ENCODE results near the gene ADAT1. TPM values are rescaled to one million over a fixed set of nuclear protein-coding genes. Genes with fewer than 3 reads are reported as not detected.

ADAT1 gene
- total and polyA plus RNA-seq, 2 of the 13 experiments (the other 11 are each of a cell fraction or from before 2014, with no cell fraction given) = 18.4 to 40.8 TPM

DNA sequence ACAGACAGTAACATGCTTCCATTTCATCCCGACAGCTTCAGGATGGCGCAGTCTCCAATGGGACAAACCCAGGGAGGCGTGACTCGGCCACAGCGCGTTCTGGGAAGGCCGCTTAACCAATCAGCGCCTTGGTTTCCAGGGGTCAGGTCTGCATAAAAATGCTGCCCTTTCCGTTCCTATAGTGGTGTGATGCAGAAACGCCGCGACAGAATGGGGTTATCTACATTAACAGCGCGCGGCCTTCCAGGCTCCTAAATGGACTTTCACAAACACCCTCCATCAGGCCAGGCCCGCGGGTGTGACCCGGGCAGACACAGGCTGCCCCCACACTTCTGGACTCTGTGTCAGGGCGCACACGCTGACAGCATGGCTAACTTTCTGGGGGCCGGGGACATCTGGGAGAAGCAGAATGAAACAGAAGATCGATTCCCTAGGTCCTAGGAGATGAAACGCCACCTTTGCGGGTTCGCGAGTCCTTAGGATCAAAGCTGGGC lies 67.8 kb downstream of the ADAT1 start (continued):
- peak; percentile 72 for TF ChIP-seq NFYB (CRISPR knock-in tag; IDR thresholded peaks at IDR 0.05)
- TF ChIP-seq ZBTB1 (CRISPR knock-in tag; IDR thresholded peaks at IDR 0.05; ENCODE audit: borderline replicate concordance) = no peak
- no peak for TF ChIP-seq FIP1L1 (IDR thresholded peaks at IDR 0.05; ENCODE audit: borderline replicate concordance, insufficient read depth, low read depth, low read length)
- peak; percentile 51 for TF ChIP-seq PHF20 (CRISPR knock-in tag; IDR thresholded peaks at IDR 0.05)
- TF ChIP-seq ZNF550 (CRISPR knock-in tag; IDR thresholded peaks at IDR 0.05; ENCODE audit: borderline replicate concordance) = peak; percentile 75; the same call in 1 of the 2 replicates
- peak; percentile 17; the same call in 1 of the 2 replicates for TF ChIP-seq ZFY (CRISPR knock-in tag; IDR thresholded peaks at IDR 0.05)
- TF ChIP-seq ZMAT3 (CRISPR knock-in tag; conservative IDR thresholded peaks at IDR 0.05) = no peak
- TF ChIP-seq ETV5 (CRISPR knock-in tag; IDR thresholded peaks at IDR 0.05; ENCODE audit: borderline replicate concordance) = peak; percentile 18; the same call in 1 of the 2 replicates
- peak; percentile 82 for TF ChIP-seq CREB1 (IDR thresholded peaks at IDR 0.05)
- TF ChIP-seq CREB1 (CRISPR knock-in tag; IDR thresholded peaks at IDR 0.05) = peak; percentile 89
- TF ChIP-seq ZNF232 (CRISPR knock-in tag; IDR thresholded peaks at IDR 0.05; ENCODE audit: borderline replicate concordance) = no peak
- TF ChIP-seq ZNF280D (CRISPR knock-in tag; IDR thresholded peaks at IDR 0.05) = no peak; the same call in 1 of the 2 replicates
- TF ChIP-seq ZNF414 (CRISPR knock-in tag; IDR thresholded peaks at IDR 0.05) = no peak
- no peak; the same call in 1 of the 2 replicates for TF ChIP-seq TBX2 (CRISPR knock-in tag; IDR thresholded peaks at IDR 0.05; ENCODE audit: borderline replicate concordance)
- TF ChIP-seq, protein P1, sequence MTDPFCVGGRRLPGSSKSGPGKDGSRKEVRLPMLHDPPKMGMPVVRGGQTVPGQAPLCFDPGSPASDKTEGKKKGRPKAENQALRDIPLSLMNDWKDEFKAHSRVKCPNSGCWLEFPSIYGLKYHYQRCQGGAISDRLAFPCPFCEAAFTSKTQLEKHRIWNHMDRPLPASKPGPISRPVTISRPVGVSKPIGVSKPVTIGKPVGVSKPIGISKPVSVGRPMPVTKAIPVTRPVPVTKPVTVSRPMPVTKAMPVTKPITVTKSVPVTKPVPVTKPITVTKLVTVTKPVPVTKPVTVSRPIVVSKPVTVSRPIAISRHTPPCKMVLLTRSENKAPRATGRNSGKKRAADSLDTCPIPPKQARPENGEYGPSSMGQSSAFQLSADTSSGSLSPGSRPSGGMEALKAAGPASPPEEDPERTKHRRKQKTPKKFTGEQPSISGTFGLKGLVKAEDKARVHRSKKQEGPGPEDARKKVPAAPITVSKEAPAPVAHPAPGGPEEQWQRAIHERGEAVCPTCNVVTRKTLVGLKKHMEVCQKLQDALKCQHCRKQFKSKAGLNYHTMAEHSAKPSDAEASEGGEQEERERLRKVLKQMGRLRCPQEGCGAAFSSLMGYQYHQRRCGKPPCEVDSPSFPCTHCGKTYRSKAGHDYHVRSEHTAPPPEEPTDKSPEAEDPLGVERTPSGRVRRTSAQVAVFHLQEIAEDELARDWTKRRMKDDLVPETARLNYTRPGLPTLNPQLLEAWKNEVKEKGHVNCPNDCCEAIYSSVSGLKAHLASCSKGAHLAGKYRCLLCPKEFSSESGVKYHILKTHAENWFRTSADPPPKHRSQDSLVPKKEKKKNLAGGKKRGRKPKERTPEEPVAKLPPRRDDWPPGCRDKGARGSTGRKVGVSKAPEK (CRISPR knock-in tag; IDR thresholded peaks at IDR 0.05; ENCODE audit: borderline replicate concordance) = peak; percentile 49; the same call in 1 of the 2 replicates
- TF ChIP-seq ARNTL (CRISPR knock-in tag; IDR thresholded peaks at IDR 0.05) = no peak
- TF ChIP-seq SAP130 (CRISPR knock-in tag; IDR thresholded peaks at IDR 0.05; ENCODE audit: low read depth) = peak; percentile 79
- no peak for TF ChIP-seq ZC3H4 (CRISPR knock-in tag; IDR thresholded peaks at IDR 0.05; ENCODE audit: borderline replicate concordance)
- no peak for TF ChIP-seq ZKSCAN1 (IDR thresholded peaks at IDR 0.05; ENCODE audit: low read length)
